HG02840 (cell line): ENCODE measurements around the gene PTPRN.
A peak's percentile ranks its signal among the peaks of the same experiment; 100 is the strongest.

Experiments used
- ATAC-seq: cut with Tn5 transposase; IDR thresholded peaks from one replicate; pipeline ENCODE4 v1.9.1; 2021; ENCODE audit warnings: mild to moderate bottlenecking, moderate library complexity, moderate number of reproducible peaks; ENCODE audit not compliant: unreplicated experiment, low FRiP score

PTPRN gene

GRCh38 chr2:219308142-219309101 is 779 bp downstream of the PTPRN start:
- ATAC-seq, result no peak

- ATAC-seq, result no peak
Observed at GRCh38 chr2:219306047-219306446, 3.2 kb downstream of the PTPRN start.

- no peak for ATAC-seq
Observed at GRCh38 chr2:219304223-219304622, 5.0 kb downstream of the PTPRN start.

GRCh38 chr2:219302412-219302968 is 6.7 kb downstream of the PTPRN start:
- no peak for ATAC-seq

DNA sequence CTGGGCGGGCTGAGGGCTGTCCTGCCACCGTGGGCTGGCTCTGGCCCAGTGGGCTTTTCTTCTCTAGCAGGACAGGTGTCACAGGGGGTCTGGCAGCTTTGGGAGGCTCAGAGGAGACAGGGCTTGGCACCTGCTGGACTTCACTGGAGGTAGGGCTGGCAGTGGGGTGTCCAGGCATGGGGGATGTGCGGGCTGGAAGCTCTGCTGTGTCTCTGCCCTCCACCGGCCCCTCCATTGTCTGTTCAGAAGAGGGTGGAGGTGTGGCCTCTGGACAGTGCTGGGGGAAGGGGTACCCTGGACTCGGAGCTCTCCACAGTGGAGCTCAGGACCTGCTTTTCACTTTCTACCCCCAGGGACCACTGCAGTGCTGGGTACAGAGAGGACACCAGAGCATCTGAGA is 9.2 kb downstream of the PTPRN start:
- ATAC-seq, result no peak

- ATAC-seq, result no peak
Observed at GRCh38 chr2:219299372-219299760, 9.8 kb downstream of the PTPRN start.

GRCh38 chr2:219298759-219299371 is 10.3 kb downstream of the PTPRN start:
- ATAC-seq, result no peak

GRCh38 chr2:219297766-219298456 is 11.3 kb downstream of the PTPRN start:
- ATAC-seq, result no peak

- ATAC-seq, result no peak
Observed at GRCh38 chr2:219296631-219297391, 12.4 kb downstream of the PTPRN start.

DNA sequence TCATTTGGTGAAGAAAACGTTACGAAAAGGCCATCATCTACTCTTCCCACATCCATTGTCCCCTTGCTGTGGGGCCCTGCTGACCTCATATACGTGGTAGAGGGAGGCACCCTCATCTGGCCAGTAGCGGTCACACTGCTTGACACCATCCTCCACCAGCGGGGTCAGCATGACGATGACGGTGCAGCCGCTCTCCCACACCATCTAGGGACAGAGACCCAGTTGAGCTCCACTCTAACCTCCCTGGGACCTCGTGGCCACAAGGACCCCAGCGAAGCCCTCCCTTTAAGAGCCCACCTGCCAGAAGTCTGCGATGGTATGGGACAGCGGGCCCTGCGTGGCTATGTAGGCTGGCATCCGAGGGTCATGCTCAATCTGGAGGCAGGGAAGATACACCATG is 13.1 kb downstream of the PTPRN start:
- no peak for ATAC-seq

DNA sequence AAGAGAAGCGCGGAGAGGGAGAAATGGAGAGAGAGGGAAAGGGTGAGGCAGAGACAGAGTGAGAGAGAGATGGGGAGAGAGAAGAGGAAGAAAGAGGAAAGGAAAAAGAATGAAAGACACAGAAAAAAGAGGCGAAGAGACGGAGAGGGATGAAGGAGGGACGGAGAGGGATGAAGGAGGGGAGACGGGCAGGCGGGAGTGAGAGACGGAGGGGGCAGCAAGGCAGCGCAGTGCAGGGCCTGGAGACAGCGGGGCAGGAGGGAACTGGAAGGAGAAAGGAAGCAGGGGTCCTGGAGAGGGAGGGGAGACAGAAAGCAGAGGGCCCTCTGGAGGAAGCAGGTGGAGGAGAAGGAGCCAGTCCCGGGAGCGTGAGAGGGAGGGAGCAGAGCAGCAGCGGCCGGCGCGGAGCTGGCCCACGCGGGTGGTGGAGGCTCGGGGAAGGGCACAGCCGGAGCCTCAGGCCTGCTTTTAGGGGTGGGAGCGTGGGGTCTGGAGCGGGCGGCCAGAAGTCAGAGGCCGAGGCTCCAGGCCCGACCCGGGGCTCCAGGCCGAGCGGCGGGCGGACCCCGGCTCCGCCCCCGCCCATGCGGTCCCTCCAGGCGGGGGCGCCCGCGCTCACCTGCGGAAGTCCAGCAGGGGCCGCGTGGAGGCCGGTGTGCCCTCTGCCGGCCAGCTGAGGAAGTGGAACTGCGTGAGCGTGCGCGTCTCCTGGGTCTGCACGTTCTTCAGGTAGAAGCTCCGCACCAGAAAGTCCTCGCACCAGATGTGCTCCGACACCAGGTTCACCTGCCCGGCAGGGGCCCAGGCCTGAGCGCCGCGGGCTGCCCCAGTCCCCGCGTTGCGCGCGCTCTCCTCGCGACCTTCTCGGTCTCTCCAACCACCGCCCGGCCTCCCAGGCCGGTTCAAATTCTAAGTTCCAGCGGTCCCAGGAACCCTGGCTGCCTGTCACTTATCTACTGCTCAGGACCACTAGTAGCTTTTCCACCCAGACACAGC is 14.5 kb downstream of the PTPRN start:
- peak; percentile 72 for ATAC-seq

GRCh38 chr2:219293736-219294231 is 15.4 kb downstream of the PTPRN start:
- no peak for ATAC-seq

DNA sequence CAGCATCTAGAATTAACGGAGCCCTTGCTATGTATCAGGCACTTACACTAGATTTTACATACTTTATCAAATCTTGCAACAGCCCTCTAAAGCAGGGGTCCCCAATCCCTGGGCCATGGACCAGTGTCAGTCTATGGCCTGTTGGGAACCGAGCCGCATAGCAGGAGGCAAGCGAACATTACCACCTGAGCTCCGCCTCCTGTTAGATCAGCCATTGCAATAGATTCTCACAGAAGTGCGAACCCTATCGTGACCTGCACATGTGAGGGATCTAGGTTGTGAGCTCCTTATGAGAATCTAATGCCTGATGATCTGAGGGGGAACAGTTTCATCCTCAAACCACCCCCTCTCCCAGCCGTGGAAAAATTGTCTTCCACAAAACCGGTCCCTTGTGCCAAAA is 16.6 kb downstream of the PTPRN start:
- no peak for ATAC-seq

GRCh38 chr2:219291910-219292490 is 17.2 kb downstream of the PTPRN start:
- ATAC-seq, result no peak

- no peak for ATAC-seq
Observed at GRCh38 chr2:219291394-219291793, 17.8 kb downstream of the PTPRN start.

- ATAC-seq, result no peak
Observed at GRCh38 chr2:219290381-219291171, 18.6 kb downstream of the PTPRN start.

- ATAC-seq, result no peak
Observed at GRCh38 chr2:219289537-219290361, 19.5 kb downstream of the PTPRN start.
